Esophagus muscularis mucosa (tissue), 4 donors: ENCODE results near the gene MRM2. TPM values are rescaled to one million over a fixed set of nuclear protein-coding genes. Genes with fewer than 3 reads are reported as not detected.

Experiments used
- DNase-seq: peaks from one replicate; pipeline ENCODE4 v3.0.0-alpha.2; 2017; ENCODE audit errors: extremely low spot score
- H3K27ac ChIP-seq, 4 donors: fragments of 200-600 bp; sonication (generic); replicated peaks in 1 of 4; 1 replicate in 3 of 4; 2 replicates in 1 of 4; pipeline ENCODE4 v1.5.1; 2016 to 2019; ENCODE audit warnings: mild to moderate bottlenecking in 1 of 4
- H3K27me3 ChIP-seq, 4 donors: fragments of 200-600 bp; sonication (generic); one replicate each; pipeline versions ENCODE4 v1.5.1 to v1.6.0; 2016 to 2019
- H3K36me3 ChIP-seq, 4 donors: fragments of 200-600 bp; sonication (generic); one replicate each; pipeline ENCODE4 v1.5.1; 2016 to 2019
- H3K4me1 ChIP-seq, 4 donors: fragments of 200-600 bp; sonication (generic); one replicate each; pipeline ENCODE4 v1.5.1; 2016 to 2019
- H3K4me3 ChIP-seq, 4 donors: fragments of 200-600 bp; sonication (generic); 1 replicate in 2 of 4; 2 replicates in 2 of 4; pipeline ENCODE4 v1.5.1; 2016 to 2019; ENCODE audit warnings: mild to moderate bottlenecking in 4 of 4, moderate library complexity in 1 of 4
- H3K9me3 ChIP-seq, 4 donors: fragments of 200-600 bp; sonication (generic); 1 replicate in 3 of 4; 2 replicates in 1 of 4; pipeline ENCODE4 v1.5.1; 2016 to 2019
- EP300 ChIP-seq: sonication (generic); formaldehyde crosslinking; IDR thresholded peaks from one replicate; pipeline ENCODE4 v1.6.1; 2017; ENCODE audit warnings: antibody characterized with exemption
- POLR2A ChIP-seq: fragments of 450-650 bp; IDR thresholded peaks from one replicate; pipeline ENCODE4 v1.6.1; 2017; ENCODE audit warnings: antibody characterized with exemption, moderate library complexity, mild to moderate bottlenecking, low read depth
- POLR2AphosphoS5 ChIP-seq, 2 donors: sonication (generic); formaldehyde crosslinking; IDR thresholded peaks; one replicate each; pipeline ENCODE4 v1.6.1; 2017; ENCODE audit warnings: antibody characterized with exemption in 2 of 2
- WGBS: methylation state at CpG from one replicate; pipeline ENCODE4 v1.1.5; 2018; 5-methylcytosine and 5-hydroxymethylcytosine counted together
- intact Hi-C: fragments of 100-400 bp; cut with DNase I; formaldehyde crosslinking; loops from one replicate; pipeline ENCODE4 v1.15.1; 2023
- total RNA-seq, 4 donors: library from RNA; depleted of rRNA; stranded (reverse); fragments of >200 nt; gene quantifications; one replicate each; pipeline versions ENCODE4 v1.1.0 to v1.2.1, GENCODE V29; 2016
- TF ChIP-seq, protein P1 (sequence below), 3 experiments: fragments of 200-600 bp in 2 of 3; fragments of 450-650 bp in 1 of 3; sonication (generic) in 2 of 3; IDR thresholded peaks; one replicate each; pipeline ENCODE4 v1.5.1; 2017 to 2019; ENCODE audit warnings: antibody characterized with exemption in 3 of 3, mild to moderate bottlenecking in 2 of 3, moderate library complexity in 1 of 3

Gene MRM2
- total RNA-seq, 4 donors from 2014 or later = 13.3 to 20.3 (median 16.5) TPM

DNA sequence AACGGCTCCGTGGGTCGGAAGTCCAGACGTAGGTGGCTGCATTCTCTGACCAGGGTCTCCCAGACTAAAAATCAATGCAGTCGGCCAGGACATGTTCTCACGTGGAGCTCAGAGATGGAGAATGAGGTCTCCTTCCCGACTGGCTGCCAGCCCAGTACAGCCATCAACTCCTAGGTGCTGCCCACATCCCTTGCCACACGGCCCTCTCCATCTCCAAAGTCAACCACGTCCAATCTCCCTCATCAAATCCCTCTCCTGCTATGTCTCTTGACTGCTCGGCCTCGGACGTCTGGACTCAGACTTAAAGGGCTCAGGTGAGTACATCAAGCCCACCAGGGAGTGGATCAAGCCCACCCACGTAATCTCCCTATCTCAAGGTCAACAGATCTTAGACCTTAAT is 16.2 kb downstream of the MRM2 start:
- Histone ChIP-seq H3K4me1 (peaks cover 4 to 22% (median 15%) of the 10 kb centered on the region in 4 donors), H3K36me3 (peaks cover 16 to 90% (median 83%) of the 10 kb centered on the region in 4 donors), H3K27ac (no peak overlapping the region), H3K4me3 (no peak overlapping the region), H3K9me3 (no peaks in the 10 kb centered on the region), H3K27me3 (no peaks in the 10 kb centered on the region)
- 93% methylated on average over 13 of the region's 13 CpGs for WGBS
- DNase-seq = no peak
- no peak for TF ChIP-seq POLR2A
- TF ChIP-seq, protein P1, sequence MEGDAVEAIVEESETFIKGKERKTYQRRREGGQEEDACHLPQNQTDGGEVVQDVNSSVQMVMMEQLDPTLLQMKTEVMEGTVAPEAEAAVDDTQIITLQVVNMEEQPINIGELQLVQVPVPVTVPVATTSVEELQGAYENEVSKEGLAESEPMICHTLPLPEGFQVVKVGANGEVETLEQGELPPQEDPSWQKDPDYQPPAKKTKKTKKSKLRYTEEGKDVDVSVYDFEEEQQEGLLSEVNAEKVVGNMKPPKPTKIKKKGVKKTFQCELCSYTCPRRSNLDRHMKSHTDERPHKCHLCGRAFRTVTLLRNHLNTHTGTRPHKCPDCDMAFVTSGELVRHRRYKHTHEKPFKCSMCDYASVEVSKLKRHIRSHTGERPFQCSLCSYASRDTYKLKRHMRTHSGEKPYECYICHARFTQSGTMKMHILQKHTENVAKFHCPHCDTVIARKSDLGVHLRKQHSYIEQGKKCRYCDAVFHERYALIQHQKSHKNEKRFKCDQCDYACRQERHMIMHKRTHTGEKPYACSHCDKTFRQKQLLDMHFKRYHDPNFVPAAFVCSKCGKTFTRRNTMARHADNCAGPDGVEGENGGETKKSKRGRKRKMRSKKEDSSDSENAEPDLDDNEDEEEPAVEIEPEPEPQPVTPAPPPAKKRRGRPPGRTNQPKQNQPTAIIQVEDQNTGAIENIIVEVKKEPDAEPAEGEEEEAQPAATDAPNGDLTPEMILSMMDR (IDR thresholded peaks at IDR 0.05) = no peak
- TF ChIP-seq POLR2AphosphoS5 (IDR thresholded peaks at IDR 0.05) = no peak
- no peak for TF ChIP-seq EP300
- intact Hi-C loops = no loop called here

DNA sequence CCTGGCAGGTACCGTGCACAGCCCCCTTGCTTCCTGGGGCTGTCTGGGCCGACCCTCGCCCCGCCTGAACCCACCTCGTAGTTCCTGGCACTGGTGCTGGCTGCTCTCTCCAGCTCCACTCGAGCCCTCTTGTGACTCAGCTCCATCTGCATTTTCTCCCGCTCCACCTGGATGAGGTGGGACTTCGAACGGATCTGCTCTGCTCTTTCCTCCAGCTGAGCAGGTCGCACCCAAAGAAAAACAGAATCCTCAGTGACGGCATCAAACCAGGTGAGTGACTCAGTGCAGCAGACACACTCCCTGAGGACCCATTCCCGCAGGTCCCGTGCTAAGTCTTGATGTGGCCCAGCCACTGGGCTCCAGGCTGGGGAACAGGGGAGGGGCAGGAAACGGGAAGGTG is 16.7 kb downstream of the MRM2 start:
- Histone ChIP-seq H3K9me3 (no peaks in the 10 kb centered on the region), H3K4me3 (no peak overlapping the region), H3K27ac (no peak overlapping the region), H3K4me1 (peaks cover 0 to 18% (median 10%) of the 10 kb centered on the region in 4 donors), H3K27me3 (no peaks in the 10 kb centered on the region), H3K36me3 (peaks cover 16 to 95% (median 87%) of the 10 kb centered on the region in 4 donors)
- WGBS = 93% methylated on average over 14 of the region's 14 CpGs
- no peak for TF ChIP-seq EP300
- TF ChIP-seq POLR2AphosphoS5 (IDR thresholded peaks at IDR 0.05) = no peak
- TF ChIP-seq, protein P1 (IDR thresholded peaks at IDR 0.05) = no peak
- no peak for TF ChIP-seq POLR2A
- intact Hi-C loops = no loop called here
- DNase-seq = no peak

DNA sequence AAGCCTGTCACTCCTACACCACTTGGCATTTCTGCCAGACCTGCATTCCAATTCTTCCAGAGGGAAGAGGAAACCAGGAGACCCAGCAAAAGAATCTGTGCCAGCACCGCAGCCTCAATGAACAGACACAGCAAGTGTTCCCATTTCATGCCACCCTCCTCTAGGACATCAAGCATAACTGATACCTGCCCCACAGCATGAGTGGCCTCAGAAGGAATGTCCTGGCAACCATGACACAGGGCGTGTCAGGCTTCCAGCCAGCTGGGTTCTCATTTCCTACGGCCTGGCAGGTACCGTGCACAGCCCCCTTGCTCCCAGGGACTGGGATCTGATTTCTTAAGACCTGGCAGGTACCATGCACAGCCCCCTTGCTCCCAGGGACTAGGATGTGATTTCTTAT is 17.1 kb downstream of the MRM2 start:
- WGBS = 86% methylated on average over 4 of the region's 4 CpGs
- peaks cover 0 to 14% (median 6%) of the 10 kb centered on the region in 4 donors for H3K4me1 ChIP-seq
- H3K36me3 ChIP-seq = peaks cover 16 to 99% (median 88%) of the 10 kb centered on the region in 4 donors
- intact Hi-C loops = no loop called here
- no peak overlapping the region for H3K4me3 ChIP-seq
- TF ChIP-seq POLR2AphosphoS5 (IDR thresholded peaks at IDR 0.05) = no peak
- TF ChIP-seq EP300 = no peak
- H3K27ac ChIP-seq = no peak overlapping the region
- H3K9me3 ChIP-seq = no peaks in the 10 kb centered on the region
- no peaks in the 10 kb centered on the region for H3K27me3 ChIP-seq
- no peak for DNase-seq

DNA sequence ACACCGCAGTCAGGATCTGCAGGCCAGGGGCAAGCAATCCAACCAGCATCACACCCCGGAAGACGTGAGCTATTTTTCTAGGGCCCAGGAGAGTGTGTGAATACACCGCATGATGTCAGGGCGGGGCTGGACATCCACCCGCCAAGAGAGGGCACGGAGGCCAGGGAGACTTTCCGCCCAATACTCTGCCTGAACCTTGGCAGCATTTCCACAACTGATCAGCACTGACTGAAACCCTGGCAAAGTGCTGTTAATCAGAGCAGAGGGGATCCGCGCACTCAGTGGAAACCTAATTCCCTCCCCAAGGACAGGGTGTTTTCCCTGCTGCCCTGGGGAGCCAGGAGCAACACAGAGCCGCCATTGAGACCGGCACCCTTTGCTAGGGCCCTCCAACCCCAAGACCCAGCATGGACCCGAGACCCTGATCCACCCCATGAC is 17.5 kb downstream of the MRM2 start:
- Histone ChIP-seq H3K4me3 (no peak overlapping the region), H3K27ac (no peak overlapping the region), H3K9me3 (no peaks in the 10 kb centered on the region), H3K27me3 (no peaks in the 10 kb centered on the region), H3K4me1 (peaks cover 0 to 9% (median 3%) of the 10 kb centered on the region in 4 donors), H3K36me3 (peaks cover 16 to 99% (median 86%) of the 10 kb centered on the region in 4 donors)
- TF ChIP-seq, protein P1 (IDR thresholded peaks at IDR 0.05) = no peak
- TF ChIP-seq POLR2AphosphoS5 (IDR thresholded peaks at IDR 0.05) (no peak), EP300 (no peak), POLR2A (no peak)
- DNase-seq = no peak
- intact Hi-C loops = no loop called here
- 93% methylated on average over 11 of the region's 13 CpGs for WGBS

DNA sequence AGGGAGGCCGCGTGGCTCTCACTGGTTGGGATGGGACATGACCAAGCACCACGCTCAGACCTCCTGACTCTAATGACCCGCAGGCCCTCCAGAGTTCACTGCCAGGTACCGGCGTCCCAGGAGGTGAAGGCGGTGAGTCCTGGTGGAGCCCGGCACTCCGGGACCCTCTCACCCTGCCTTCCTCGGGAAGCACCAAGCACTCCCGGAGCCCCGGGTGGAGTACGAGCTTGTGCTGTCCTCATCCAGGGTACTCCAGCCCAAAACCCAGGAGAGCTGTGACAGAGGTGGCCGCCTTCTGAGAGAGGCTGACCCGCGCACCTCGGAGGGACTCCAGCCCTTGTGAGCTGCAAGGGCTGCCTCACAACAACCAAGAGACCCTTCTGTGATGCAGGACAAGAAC is 18.7 kb downstream of the MRM2 start:
- WGBS = 94% methylated on average over 7 of the region's 17 CpGs
- no peak for TF ChIP-seq POLR2AphosphoS5 (IDR thresholded peaks at IDR 0.05)
- TF ChIP-seq POLR2A = no peak
- TF ChIP-seq EP300 = no peak
- Histone ChIP-seq H3K36me3 (peaks cover 16 to 100% (median 89%) of the 10 kb centered on the region in 4 donors), H3K27me3 (no peaks in the 10 kb centered on the region), H3K4me1 (peaks cover 0 to 8% (median 0%) of the 10 kb centered on the region in 4 donors), H3K4me3 (no peak overlapping the region), H3K27ac (no peak overlapping the region), H3K9me3 (no peaks in the 10 kb centered on the region)
- DNase-seq = no peak
- intact Hi-C loops = no loop called here

DNA sequence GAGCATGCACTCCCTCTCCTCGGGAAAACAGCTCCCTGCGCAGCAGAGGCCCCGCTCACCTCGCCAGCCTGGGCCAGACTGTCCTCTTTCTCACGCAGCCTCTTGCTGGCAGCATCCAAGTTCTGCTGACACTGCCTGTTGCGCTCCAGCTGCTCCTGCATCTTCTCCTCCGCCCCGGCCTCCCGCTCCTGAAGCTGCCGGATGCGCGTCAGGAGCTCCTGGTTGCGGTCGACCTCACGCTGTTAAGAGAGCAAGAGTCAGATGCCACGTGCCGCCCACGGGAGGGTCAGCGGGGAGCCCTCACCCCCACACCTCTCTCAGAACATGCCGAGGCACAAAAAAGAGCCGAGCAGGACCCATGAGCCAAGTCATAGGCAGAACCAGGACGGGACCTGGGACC is 19.5 kb downstream of the MRM2 start:
- Histone ChIP-seq H3K4me1 (peaks cover 0 to 8% (median 0%) of the 10 kb centered on the region in 4 donors), H3K4me3 (no peak overlapping the region), H3K36me3 (peaks cover 18 to 100% (median 90%) of the 10 kb centered on the region in 4 donors), H3K27ac (no peak overlapping the region), H3K27me3 (no peaks in the 10 kb centered on the region), H3K9me3 (no peaks in the 10 kb centered on the region)
- intact Hi-C loops = no loop called here
- WGBS = 94% methylated on average over 22 of the region's 22 CpGs
- DNase-seq = no peak
- TF ChIP-seq POLR2AphosphoS5 (IDR thresholded peaks at IDR 0.05) (no peak), POLR2A (no peak), EP300 (no peak)
- TF ChIP-seq, protein P1 (IDR thresholded peaks at IDR 0.05) = no peak
